Ureter (tissue), 1 donor: ENCODE results near the gene ZBTB22. TPM values are rescaled to one million over a fixed set of nuclear protein-coding genes. Genes with fewer than 3 reads are reported as not detected.
"Not testable (repeated sequence)": the region's sequence is repeated elsewhere in the genome, so short reads cannot be mapped to it uniquely, and the experiment has no call there.

Experiments
- DNase-seq: peaks from one replicate; pipeline ENCODE4 v3.0.0-alpha.2; 2020; ENCODE audit warnings: low spot score
- total RNA-seq: library from RNA; stranded (reverse); gene quantifications from one replicate; pipeline ENCODE4 v1.2.4, GENCODE V29; 2023
- donor health status: DM: yes; HTN: yes; CAD: no.

ZBTB22 gene
- total RNA-seq, 1 donor from 2014 or later: 24.2 TPM

DNA sequence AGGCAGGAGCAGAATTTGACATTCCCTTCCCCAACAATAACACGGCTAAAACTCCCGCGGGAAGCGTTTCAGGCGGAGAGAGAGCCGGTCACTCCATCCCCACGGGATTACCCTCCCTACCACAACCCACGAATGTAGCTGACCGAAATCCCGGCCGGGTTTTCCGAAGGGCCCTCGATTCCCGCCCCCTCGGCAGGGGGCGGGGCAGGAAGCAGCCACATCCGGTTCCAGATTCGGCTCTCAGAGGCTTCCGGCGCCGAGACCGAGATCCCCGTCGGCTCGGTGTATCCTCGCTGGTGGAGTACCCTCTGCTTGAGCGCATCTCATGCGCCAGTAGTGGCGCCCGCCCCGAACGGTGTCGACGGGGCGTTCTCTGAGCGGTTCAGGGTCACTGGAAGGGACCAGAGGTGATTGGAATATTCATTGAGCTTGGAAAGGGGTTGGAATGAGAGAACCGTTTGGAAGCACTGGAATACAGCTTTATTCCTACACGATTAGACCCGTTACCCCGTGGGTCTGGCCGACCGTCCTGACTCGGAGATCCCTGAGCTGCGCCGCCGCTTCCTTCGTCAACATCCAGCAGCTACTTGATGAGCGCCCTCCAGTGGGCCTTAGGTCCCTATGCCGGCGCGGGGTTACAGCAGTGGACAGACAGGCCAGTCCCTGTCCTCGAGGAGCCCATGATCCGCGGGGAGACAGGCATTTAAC is 18.2 kb downstream of the ZBTB22 start:
- DNase-seq: peak; percentile 95

DNA sequence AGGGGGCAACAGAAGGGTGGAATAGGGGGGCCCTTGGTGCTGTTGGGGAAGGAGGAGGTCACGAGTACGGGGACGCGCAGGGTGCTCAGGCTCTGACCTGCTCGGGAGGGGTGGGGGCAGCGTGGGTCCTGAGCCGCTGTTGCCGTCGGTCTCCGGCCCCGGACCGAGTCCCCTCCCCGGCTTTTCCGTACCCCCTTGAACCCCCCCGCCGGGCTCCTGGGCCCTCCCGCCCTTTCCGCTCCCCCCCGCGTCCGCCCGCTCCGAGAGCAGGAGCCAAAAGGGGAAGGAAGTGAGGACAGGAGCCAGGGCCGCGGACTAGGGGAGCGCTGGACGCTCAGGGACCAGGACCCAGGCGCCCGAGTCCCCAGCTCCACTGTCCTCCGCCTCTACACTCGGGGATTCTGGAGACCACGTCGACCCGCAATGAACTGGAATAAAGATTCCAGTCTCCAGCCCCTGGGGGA is 18.7 kb downstream of the ZBTB22 start, which contains the start of gene RGL2:
Gene RGL2, minus strand, starts transcription at position 170 of the 464 bp plus-strand sequence. CDS start 332 bp downstream, outside the sequence.
- peak; percentile 89 for DNase-seq

DNA sequence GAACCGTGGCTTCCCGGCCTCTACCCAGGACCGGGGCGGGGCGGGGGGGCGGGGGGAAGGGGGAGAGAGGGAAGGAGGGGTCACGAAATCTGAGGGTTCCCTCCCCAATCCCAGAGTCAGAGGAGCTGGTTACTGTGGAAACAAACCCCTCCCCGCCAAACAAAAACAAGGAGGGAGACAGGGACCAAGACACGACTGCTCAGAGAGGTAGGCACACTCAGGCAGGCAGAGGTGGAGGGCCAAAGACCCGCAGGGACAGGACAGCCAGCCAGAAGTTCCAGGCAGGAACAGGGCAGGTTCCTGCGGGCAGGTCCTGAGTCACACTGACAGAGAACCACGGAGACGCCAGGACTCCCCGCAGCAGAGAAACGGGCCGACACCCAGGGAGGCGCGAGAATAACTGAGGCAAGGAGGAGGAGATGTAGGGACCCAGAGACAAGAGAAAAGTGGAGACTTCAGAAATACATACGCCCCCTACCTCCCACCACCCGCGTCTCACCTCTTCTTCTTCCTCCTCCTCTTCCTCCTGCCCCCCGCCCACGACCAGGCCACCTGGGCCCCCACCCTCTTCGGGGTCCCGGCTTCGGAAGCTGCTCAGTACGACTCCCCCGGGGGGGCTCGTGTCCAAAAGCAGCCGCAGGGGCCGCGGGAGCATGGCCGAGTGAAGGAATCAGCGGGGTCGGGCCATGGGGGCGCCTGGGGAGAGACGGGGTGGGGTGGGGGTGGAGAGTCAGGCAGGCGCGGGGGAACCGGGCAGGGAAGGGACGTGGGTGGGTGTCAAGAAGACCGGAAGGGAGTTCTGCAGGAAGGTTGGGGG is 19.4 kb downstream of the ZBTB22 start:
- DNase-seq: peak; percentile 83

DNA sequence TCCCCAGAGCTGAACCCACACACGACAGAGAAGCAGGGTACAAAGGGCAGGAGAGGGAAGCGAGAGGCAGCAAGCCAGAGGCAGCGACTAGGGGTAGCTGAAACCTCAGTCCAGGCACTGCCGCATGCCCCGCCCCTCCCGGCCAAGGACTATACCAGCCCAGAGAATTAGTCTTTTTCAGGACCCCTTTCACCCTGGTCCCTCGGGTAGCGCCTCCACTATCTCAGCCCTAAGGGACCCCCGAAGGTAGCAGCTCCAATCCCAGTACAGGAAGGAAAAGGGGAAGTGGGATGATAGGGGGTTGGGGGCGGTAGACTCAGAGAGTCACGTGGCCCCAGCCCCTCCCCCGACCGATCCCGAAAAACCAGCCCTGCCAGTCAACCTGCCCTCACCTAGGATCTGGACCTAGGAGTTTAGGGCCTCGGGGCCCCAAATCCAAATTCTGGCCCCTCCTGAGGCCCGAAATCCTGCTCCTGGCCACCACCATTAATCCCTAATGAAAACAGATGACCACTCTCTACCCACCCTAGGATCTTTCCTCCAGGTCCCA is 20.1 kb downstream of the ZBTB22 start:
- DNase-seq: peak; percentile 87

DNA sequence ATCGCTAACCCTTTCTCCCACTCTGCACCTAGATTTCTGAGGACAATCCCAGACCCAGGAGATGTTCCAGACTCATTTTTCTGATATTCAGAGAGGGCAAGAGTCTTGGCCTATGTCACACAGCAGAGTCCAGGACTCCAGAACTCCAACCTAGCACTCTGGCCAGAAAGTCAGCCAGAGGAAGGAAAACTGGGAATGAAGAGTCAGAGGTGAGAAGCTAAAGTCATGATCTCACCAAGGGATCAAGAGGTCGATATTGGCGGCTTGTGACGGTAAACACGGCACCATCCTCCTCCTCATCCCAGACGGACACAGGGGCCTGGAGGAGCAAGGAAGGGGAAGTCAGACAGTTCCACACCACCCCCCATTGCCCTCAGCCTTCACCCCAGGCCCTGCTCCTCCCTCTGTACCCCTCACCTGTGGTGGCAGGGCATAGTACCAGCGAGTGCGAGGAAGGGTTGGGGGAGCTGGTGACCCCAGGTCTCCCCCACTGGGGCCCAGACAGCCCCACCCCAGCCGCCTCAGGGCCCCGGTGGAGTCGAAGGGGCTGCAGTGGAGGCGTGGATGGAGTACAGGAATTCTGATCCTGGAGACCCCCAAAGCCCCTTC is 20.6 kb downstream of the ZBTB22 start:
- DNase-seq: no peak

DNA sequence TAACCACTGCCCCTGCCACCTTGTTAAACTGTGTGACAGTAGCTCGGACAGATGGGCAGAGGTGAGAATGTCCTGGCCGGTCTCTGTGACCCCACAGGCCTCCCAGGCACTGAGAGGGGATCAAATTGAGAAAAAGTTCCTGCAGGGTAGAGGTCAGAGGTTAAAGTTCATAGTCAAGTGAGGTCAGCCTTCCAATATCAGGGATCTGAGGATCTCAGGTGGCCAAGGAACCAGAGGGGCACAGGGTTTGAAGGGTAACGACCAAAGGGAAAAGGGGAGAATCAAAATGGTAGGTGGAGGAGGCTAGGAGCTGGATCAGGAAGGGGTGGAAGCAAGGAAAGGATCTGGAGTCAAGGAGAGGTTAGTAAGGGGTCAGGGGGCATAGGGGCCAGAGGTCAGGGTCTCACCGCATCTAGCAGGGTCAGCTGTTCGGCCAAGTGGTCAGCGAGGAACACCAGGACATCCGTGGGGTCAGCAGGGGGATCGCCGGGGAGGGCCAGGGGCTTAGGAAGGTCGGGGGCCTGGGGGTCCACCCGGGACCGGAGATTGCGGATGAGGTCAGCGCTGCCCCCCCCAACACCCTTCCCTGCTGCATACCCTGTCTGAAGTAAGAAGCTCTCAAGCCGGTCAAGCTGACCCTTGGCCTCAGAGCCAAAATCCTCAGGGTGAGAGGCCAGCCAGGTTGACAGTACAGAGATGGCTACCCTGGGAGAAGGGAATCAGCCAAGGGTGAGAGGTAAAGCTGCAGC is 21.7 kb downstream of the ZBTB22 start:
- no peak for DNase-seq

DNA sequence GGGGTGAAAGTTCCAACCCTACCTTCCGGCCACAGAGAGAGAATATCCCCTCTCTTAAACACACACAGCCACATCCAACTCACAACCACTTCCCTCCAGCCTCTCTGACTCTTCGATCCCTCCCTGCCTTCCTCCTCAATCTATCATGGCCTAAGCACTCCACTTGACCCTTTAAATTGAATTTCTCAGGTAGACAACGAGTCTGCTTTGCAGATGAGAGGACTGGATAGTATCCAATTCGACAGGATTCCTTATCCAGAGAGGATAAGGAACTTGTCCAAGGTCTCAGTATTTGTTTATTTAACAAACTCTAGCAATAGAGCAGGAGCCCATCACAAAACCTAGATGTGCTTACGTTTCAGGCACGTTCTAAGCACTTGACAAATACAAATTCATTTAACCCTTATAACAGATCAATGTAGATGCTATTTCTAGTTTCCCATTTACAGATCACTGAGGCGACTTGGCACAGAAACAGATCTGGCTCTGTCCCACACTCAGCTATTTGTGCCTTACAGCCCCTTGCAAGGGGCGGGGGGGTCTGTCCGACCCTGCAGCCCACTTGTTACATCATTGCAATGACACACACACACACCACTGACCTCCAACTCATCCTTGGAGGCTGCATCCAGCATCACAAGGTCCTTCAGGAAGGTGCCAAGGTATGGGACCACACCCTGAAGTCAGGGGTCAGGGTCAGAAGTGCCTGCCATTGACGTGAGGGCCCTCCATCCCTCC is 23.3 kb downstream of the ZBTB22 start:
- no peak for DNase-seq

DNA sequence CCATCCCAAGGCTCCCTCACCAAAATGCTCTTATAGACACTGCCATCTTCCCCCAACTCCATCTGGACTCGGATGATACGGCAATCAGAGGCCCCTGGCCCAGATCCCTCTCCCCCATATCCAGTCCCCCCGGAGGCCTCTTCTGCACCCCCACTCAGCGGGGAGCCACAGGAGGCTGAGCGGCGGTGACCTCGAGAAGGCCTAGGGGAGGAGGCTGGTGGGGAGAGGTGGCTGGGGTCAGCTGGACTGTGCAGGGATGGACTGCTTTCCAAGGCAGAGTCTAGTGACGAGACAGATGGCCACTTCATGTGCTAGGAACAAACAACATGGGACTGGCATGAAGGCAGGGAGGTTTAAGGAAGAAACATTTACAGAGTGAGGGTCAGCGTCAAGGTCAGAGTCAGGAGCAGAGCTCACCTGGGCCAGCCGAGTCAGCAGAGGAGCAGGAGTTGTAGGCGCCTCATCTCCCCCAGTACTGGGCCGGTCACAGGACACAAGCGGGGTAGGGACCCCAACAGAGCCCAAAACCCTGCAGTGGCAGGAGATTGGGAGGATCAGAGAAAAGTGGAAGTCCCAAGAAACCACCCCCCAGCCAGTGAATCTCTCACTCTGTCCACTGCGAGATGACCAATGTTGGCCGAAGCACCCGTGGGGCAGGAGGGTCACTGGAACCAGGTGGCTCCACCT is 24.4 kb downstream of the ZBTB22 start:
- no peak for DNase-seq

DNA sequence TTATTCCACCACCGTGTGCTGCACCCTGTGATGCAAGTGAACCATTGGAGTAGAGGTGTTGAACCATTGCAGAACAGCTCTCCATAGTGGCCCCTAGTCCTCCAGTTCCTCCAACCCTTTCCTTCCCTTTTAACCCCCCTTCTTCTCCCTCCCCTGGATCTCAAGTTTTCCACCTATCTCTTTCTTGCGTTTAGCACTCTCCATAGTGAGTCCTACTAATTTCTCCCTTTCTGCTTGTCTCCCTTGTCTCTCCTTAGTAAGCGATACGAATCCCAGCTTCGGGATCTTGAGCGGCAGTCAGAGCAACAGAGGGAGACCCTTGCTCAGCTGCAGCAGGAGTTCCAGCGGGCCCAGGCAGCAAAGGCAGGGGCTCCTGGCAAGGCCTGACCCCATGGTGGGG is 27.1 kb downstream of the ZBTB22 start:
- no peak for DNase-seq

DNA sequence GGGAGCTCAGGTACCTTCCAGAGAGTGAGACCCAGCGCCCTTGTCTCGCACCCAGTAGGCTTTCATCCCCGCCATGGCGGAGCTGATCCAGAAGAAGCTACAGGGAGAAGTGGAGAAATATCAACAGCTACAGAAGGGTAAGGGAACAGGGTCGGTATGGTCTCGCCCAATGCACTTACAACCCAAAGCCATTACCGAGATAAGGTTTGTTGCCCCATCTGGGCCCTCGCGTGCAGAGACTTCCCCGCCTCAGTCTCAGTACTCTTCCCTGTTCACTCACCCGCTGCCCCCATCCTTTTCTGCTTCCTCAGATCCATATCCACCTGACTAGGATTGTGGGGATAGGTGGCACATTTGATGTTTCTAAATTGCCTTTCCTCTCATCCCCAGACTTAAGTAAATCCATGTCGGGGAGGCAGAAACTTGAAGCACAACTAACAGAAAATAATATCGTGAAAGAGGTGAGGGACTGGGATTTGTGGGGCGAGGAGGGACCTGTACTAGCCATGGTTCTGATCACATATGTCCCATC is 27.7 kb downstream of the ZBTB22 start:
- no peak for DNase-seq

DNA sequence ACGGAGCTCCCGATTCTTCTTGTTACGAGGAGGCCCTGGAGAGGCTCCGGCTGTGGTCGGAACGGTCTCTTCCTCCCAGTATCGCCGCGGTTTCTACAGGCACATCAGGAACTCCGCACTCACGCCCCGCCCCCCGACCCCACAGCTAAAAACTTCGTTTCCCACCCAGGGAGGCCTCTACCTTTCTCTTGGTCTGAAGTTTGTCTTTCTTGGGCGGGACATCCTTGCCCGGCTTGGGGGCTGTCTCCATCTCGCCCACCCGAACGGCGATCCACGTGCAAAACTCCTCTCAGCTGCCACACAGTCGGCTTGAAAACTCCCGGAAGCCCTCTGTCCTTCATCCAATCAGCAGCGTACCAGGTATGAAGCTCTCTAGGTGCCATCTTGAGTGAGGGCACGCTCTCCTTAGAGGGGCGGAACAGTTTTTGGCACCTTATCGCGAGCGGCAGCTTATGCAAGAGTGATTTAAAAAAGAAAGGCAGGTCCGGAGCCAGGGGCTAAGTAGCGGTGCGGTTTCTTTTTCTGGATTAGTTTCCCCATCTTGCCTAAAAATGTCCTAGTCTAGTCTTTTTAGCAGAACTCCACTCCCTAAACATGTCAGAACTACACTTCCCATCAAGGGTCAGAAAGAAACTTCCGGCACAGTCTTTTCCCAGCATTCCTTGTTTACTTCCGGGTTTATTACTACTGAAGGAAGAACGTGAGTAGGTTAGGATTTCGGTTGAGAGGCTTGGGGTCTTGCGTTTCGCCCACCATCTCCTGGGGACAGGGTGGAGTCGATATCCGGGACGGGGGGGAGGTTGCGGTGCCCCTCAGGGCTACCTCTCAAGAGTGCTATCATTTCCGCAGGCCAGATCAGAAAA is 28.4 kb downstream of the ZBTB22 start, which contains the start of the genes PFDN6 and WDR46:
Gene PFDN6, plus strand, starts transcription at position 681 of the 863 bp plus-strand sequence. CDS start 256 bp downstream, outside the sequence.
Gene WDR46, minus strand, starts transcription at position 319 of the 863 bp plus-strand sequence. Its CDS starts 69 bp downstream, at position 250.
- peak; percentile 82 for DNase-seq

DNA sequence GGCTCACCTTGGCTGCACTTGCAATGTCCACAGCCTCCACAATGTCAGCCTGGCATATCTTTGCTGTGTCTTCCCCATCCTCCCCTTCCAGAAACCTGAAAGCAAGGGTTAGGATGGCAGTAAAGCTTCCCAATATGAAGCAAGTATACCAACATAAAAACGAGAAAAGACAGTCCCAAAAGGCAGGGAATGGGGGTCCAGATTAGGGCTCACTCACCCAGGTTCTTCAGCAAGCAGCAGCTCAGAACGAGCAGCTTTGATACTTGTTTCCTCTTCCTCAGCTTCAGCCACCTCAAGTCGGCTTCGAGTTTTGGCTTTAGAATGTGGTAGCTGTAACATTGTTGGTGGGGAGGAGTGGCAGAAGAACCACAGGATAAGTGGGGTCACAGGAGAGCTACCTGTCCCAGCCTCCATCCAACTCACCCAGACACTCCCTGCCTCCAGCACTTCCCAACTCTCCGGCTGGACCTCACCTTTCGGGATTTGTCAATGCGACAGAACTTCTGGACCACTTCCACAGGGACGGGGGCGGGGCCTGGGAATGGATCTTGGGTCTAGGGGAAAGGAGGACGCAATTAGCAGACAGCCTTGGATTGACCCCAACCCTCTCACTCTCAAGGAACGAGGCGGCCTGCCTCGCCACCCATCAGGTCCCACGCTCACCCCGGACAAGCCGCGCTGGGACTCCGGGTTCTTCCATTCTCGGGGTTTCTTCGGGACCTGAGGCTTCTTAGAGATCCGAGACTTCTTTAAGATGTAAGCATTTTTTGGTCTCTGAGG is 29.2 kb downstream of the ZBTB22 start:
- no peak for DNase-seq

DNA sequence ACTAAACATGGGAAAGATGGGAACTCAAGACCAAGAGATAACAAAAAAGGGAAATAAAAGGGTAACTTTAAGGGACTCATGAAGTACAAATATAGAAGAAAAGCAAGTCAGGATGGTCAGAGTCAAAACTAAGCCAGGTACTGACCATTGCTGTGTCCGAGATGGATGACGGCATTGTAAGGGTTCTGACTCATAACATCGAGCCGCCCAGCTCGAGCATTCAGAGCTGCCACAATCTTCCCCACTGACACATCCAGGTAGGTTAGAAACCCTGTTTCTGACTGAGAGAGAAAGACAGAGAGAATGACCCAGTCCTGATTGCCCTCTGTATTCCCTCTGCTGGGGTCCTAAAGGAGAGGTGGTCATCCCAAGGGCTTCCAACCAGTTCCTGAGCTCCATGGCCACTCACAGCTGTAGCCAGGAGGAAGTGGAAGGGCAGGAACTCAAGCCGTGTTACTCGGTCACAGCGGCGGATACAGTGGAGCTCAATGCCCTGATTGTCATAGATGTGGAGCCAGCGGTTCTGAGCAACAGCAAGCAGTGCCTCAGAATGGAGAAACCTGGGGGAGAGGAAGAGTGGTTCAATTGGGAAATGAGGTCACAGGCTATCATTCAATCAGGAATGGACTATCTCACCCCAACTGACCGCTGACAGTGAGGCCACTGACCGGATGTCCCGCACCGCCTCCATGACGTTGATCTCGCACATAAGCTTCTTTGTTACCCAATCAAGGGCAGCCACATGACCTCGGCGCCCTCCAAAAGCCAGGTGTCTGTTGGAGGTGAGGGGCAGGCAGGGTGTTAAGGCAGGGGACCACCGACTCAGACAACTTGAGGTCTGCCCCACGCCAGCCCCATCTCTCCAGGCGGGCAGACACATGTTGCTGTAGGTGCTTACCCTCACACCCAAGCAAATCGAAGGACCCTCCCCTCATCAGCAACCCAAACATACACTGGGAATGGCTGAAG is 30.3 kb downstream of the ZBTB22 start:
- DNase-seq: no peak

DNA sequence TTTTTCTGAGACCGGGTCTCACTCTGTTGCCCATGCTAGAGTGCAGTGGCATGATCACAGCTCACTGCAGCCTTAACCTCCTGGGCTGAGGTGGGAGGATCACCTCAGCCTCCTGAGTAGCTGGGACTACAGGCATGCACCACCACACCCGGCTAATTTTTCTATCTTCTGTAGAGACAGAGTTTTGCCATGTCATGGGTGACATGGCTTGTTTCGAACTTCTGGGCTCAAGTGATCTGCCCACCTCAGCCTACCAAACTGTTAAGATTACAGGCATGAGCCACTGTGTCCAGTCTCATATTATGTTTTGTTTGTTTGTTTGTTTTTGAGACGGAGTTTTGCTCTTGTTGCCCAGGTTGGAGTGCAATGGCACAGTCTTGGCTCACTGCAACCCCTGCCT is 32.3 kb downstream of the ZBTB22 start:
- DNase-seq: not testable (repeated sequence)

DNA sequence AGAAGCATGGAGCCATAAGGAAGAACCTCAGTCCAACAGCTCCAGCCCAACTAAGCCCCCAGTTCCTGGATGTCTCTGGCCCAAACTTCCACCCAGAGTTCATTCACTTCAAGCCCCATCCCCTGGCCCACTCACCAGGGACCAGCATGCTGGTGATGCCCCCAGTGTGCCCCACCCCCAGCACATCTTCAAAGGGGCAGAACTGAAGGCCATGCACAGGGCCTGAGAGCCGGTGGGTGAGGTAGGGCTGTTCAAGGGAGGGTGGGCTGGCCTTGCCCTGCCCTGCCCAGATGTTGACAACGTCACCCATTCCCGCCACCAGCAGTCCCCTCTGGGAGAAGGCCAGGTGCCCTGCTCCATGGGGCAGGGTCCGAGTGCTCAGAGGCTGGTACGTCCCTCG is 37.0 kb downstream of the ZBTB22 start:
- no peak for DNase-seq

DNA sequence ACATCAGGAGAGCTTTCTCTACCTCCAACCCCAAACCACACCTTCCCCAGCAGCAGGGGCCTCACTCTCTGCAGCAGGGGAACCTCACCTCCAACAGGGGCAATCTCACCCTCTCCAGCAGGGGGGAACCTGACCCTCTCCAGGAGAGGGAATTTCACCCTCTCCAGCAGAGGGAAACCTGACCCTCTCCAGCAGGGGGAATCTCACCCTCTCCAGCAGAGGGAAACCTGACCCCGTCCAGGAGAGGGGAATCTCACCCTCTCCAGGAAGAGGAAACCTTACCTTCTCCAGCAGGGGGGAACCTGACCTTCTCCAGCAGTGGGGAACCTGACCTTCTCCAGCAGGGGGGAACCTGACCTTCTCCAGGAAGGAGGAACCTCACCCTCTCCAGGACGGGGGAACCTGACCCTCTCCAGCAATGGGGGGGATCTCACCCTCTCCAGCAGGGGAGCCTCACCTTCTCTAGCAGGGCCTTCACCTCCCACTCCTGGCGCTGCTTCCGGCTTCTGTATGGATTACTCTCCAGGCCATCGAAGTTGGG is 37.5 kb downstream of the ZBTB22 start:
- no peak for DNase-seq
